22Rv1 (cell line): ENCODE results near the gene MAGI2.

Experiments
- ZFX ChIP-seq: fragments of 450-650 bp; IDR thresholded peaks from 2 replicates; pipeline ENCODE4 v1.6.1; 2017; ENCODE audit warnings: antibody characterized with exemption, borderline replicate concordance
- TF ChIP-seq, protein P1 (sequence below): fragments of 450-650 bp; IDR thresholded peaks from 2 replicates; pipeline ENCODE4 v1.5.1; 2017; ENCODE audit warnings: mild to moderate bottlenecking

- TF ChIP-seq, protein P1, sequence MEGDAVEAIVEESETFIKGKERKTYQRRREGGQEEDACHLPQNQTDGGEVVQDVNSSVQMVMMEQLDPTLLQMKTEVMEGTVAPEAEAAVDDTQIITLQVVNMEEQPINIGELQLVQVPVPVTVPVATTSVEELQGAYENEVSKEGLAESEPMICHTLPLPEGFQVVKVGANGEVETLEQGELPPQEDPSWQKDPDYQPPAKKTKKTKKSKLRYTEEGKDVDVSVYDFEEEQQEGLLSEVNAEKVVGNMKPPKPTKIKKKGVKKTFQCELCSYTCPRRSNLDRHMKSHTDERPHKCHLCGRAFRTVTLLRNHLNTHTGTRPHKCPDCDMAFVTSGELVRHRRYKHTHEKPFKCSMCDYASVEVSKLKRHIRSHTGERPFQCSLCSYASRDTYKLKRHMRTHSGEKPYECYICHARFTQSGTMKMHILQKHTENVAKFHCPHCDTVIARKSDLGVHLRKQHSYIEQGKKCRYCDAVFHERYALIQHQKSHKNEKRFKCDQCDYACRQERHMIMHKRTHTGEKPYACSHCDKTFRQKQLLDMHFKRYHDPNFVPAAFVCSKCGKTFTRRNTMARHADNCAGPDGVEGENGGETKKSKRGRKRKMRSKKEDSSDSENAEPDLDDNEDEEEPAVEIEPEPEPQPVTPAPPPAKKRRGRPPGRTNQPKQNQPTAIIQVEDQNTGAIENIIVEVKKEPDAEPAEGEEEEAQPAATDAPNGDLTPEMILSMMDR: no peak
- TF ChIP-seq ZFX: no peak
These were observed 444.7 kb downstream of the MAGI2 start for GRCh38 chr7:79008786-79009185.
